Upper lobe of left lung (tissue), 6 donors: ENCODE measurements around the gene SPEF1. TPM values are rescaled to one million over a fixed set of nuclear protein-coding genes. Genes with fewer than 3 reads are reported as not detected.

Experiments
- ATAC-seq, 2 donors: fragments of 200-7000 bp; cut with Tn5 transposase; one replicate each; pipeline ENCODE4 v1.9.1; 2022; ENCODE audit warnings: mild to moderate bottlenecking in 2 of 2, moderate library complexity in 2 of 2; ENCODE audit not compliant: low FRiP score in 2 of 2
- DNase-seq, 2 donors: peaks; one replicate each; pipeline ENCODE4 v3.0.0-alpha.2; 2019 to 2020
- H3K27ac ChIP-seq, 4 donors: fragments of 200-600 bp; sonication (generic); one replicate each; pipeline ENCODE4 v1.5.1; 2016 to 2019
- H3K27me3 ChIP-seq, 4 donors: fragments of 200-600 bp; sonication (generic); one replicate each; pipeline ENCODE4 v1.5.1; 2017 to 2019
- H3K36me3 ChIP-seq, 4 donors: fragments of 200-600 bp; sonication (generic); one replicate each; pipeline ENCODE4 v1.5.1; 2016 to 2019
- H3K4me1 ChIP-seq, 4 donors: fragments of 200-600 bp; sonication (generic); one replicate each; pipeline ENCODE4 v1.5.1; 2018 to 2019
- H3K4me3 ChIP-seq, 4 donors: fragments of 200-600 bp; sonication (generic); one replicate each; pipeline ENCODE4 v1.5.1; 2017 to 2019; ENCODE audit warnings: mild to moderate bottlenecking in 2 of 4, moderate library complexity in 1 of 4
- H3K9me3 ChIP-seq, 4 donors: fragments of 200-600 bp; sonication (generic); one replicate each; pipeline ENCODE4 v1.5.1; 2018 to 2019
- CTCF ChIP-seq, 6 experiments: fragments of 450-650 bp in 4 of 6; fragments of 200-600 bp in 2 of 6; sonication (generic) in 2 of 6; IDR thresholded peaks; one replicate each; pipeline ENCODE4 v1.5.1; 2016 to 2019; ENCODE audit warnings: antibody characterized with exemption in 6 of 6
- EP300 ChIP-seq, 4 donors: sonication (generic); formaldehyde crosslinking; IDR thresholded peaks; one replicate each; pipeline ENCODE4 v1.5.1; 2017; ENCODE audit warnings: antibody characterized with exemption in 4 of 4, control low read depth in 2 of 4
- POLR2A ChIP-seq, 4 donors: fragments of 450-650 bp; IDR thresholded peaks; one replicate each; pipeline ENCODE4 v1.5.1; 2016 to 2017; ENCODE audit warnings: antibody characterized with exemption in 4 of 4, mild to moderate bottlenecking in 2 of 4
- POLR2AphosphoS5 ChIP-seq, 2 donors: sonication (generic); formaldehyde crosslinking; IDR thresholded peaks; one replicate each; pipeline ENCODE4 v1.5.1; 2017; ENCODE audit warnings: antibody characterized with exemption in 2 of 2
- WGBS, 2 donors: methylation state at CpG; one replicate each; pipeline ENCODE4 v1.1.5; 2017 to 2018; 5-methylcytosine and 5-hydroxymethylcytosine counted together
- total RNA-seq, 6 donors: library from RNA; depleted of rRNA in 4 of 6; stranded (reverse); fragments of >200 nt in 4 of 6; gene quantifications; one replicate each; pipeline versions ENCODE4 v1.1.0 to v1.2.1, GENCODE V29; 2016 to 2021
- donor health status: DM: no; HTN: no; CAD: no; lungs with moderate emphysema.
- donor health status: DM: no; HTN: yes; CAD: no; lungs with severe emphysema.

The SPEF1 gene
- total RNA-seq, 6 donors from 2014 or later: 0.34 to 15.1 (median 5.4) TPM

GRCh38 chr20:3728876-3729275, 52.4 kb downstream of the SPEF1 start:
- Histone ChIP-seq H3K27me3 (peaks cover 0 to 13% (median 2%) of the 10 kb centered on the region in 4 donors), H3K27ac (peak overlapping the region in 3 of 4 donors; percentile 18 to 60 (median 36)), H3K36me3 (no peaks in the 10 kb centered on the region), H3K9me3 (no peaks in the 10 kb centered on the region), H3K4me1 (peaks cover 15 to 41% (median 31%) of the 10 kb centered on the region in 4 donors), H3K4me3 (no peak overlapping the region)
- 60 to 91% methylated on average over 1 to 3 of the region's 3 CpGs for WGBS, 2 donors
- ATAC-seq (no peak), DNase-seq (peak in 1 of 2 donors; percentile 33)
- TF ChIP-seq POLR2A (IDR thresholded peaks at IDR 0.05) (no peak), EP300 (IDR thresholded peaks at IDR 0.05) (no peak), CTCF (IDR thresholded peaks at IDR 0.05) (no peak), POLR2AphosphoS5 (IDR thresholded peaks at IDR 0.05) (no peak)

DNA sequence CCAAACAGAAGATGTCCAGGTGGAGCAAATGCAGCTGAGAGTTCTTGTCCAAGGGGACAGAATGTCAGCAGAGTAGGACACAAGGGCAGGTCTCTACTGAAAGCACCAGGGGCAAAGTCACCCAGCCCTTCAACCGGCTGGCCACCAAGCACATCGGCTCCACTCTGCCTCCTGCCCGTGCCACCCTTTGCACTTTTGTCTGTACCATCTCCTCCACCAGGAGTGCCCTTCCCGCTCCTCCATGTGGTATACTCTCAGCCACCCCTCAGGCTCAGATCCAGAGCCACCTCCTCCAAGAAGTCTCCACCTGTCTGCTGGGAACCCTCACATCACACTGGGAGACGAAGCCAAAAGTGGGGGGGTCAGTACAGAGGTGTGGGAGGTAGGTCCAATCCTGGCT, 52.9 kb downstream of the SPEF1 start:
- WGBS, 2 donors: 90 to 91% methylated on average over 5 of the region's 5 CpGs
- Histone ChIP-seq H3K27ac (peak overlapping the region in 3 of 4 donors; percentile 18 to 36 (median 31)), H3K36me3 (no peaks in the 10 kb centered on the region), H3K27me3 (peaks cover 0 to 13% (median 2%) of the 10 kb centered on the region in 4 donors), H3K4me3 (no peak overlapping the region), H3K4me1 (peaks cover 15 to 37% (median 30%) of the 10 kb centered on the region in 4 donors), H3K9me3 (no peaks in the 10 kb centered on the region)
- ATAC-seq (no peak), DNase-seq (no peak)
- TF ChIP-seq CTCF (IDR thresholded peaks at IDR 0.05) (no peak), EP300 (IDR thresholded peaks at IDR 0.05) (no peak), POLR2A (IDR thresholded peaks at IDR 0.05) (no peak), POLR2AphosphoS5 (IDR thresholded peaks at IDR 0.05) (no peak)

Other genes starting within 250 kb of the SPEF1 start
- gene GFRA4, start 118.0 kb downstream of the SPEF1 start, total RNA-seq: not detected
- 10 to 100 TPM in 3 of 6 donors, 1 to 10 TPM in 3; 2.3 to 26.2 (median 10.5) TPM for gene ADAM33, start 99.4 kb downstream of the SPEF1 start, total RNA-seq
- gene SIGLEC1, start 68.8 kb downstream of the SPEF1 start, total RNA-seq: 10 to 100 TPM; 14.4 to 69.9 (median 60.7) TPM
- 10 to 100 TPM; 18.4 to 53.7 (median 21.5) TPM for gene HSPA12B, start 48.8 kb downstream of the SPEF1 start, total RNA-seq
- 10 to 100 TPM in 5 of 6 donors, 1 to 10 TPM in 1; 6.7 to 41.9 (median 39.1) TPM for gene ADISSP, start 13.7 kb downstream of the SPEF1 start, total RNA-seq
- 100 to 1,000 TPM in 2 of 6 donors, 10 to 100 TPM in 4; 56.6 to 125 (median 89.7) TPM for gene CENPB, start 5.3 kb upstream of the SPEF1 start, total RNA-seq
- gene CDC25B, start 14.9 kb upstream of the SPEF1 start, total RNA-seq: 100 to 1,000 TPM in 3 of 6 donors, 10 to 100 TPM in 3; 45.5 to 151 (median 99.1) TPM
- 10 to 100 TPM in 5 of 6 donors, 1 to 10 TPM in 1; 9.4 to 20.8 (median 14.7) TPM for gene AP5S1, start 39.1 kb upstream of the SPEF1 start, total RNA-seq
- 10 to 100 TPM; 31.0 to 54.5 (median 39.9) TPM for gene MAVS, start 65.4 kb upstream of the SPEF1 start, total RNA-seq
- 10 to 100 TPM; 34.3 to 58.7 (median 50.4) TPM for gene PANK2, start 107.9 kb upstream of the SPEF1 start, total RNA-seq
- gene RNF24, start 234.1 kb upstream of the SPEF1 start, total RNA-seq: 10 to 100 TPM; 12.0 to 28.8 (median 19.3) TPM